A549 (cell line): ENCODE results near the gene TSACC. TPM values are rescaled to one million over a fixed set of nuclear protein-coding genes. Genes with fewer than 3 reads are reported as not detected.

ENCODE experiments used
- BHLHE40 ChIP-seq: IDR thresholded peaks from 2 replicates; pipeline ENCODE4 v1.6.1; 2012; ENCODE audit warnings: low read depth, low read length, inconsistent platforms
- CEBPB ChIP-seq, 2 experiments: fragments of >200 bp in 1 of 2; sonication (Bioruptor Twin) in 1 of 2; formaldehyde crosslinking in 1 of 2; IDR thresholded peaks; 2 replicates each; pipeline ENCODE4 v1.6.1; 2012 to 2016
- CHD4 ChIP-seq: fragments of 200-600 bp; sonication (generic); IDR thresholded peaks from 2 replicates; pipeline ENCODE4 v1.6.1; 2016; ENCODE audit warnings: antibody characterized with exemption, mild to moderate bottlenecking, borderline replicate concordance
- EHF ChIP-seq: fragments of 250-450 bp; sonication (Bioruptor Pico); IDR thresholded peaks from 2 replicates; pipeline ENCODE4 v1.5.0; 2020; ENCODE audit warnings: mild to moderate bottlenecking
- ESRRA ChIP-seq: fragments of 150-350 bp; IDR thresholded peaks from 2 replicates; pipeline ENCODE4 v1.6.1; 2014; ENCODE audit warnings: mild to moderate bottlenecking, low read length, borderline replicate concordance
- HEYL ChIP-seq: fragments of 250-450 bp; sonication (Bioruptor Pico); IDR thresholded peaks from 2 replicates; pipeline ENCODE4 v1.8.0; 2021; ENCODE audit warnings: mild to moderate bottlenecking, moderate library complexity
- HOXB13 ChIP-seq: fragments of 250-450 bp; sonication (Bioruptor Pico); IDR thresholded peaks from 2 replicates; pipeline ENCODE4 v1.5.0; 2020; ENCODE audit warnings: low read depth, mild to moderate bottlenecking, moderate library complexity
- JUN ChIP-seq, 2 experiments: fragments of >200 bp; sonication (Bioruptor Twin); formaldehyde crosslinking; IDR thresholded peaks; 2 replicates in 1 of 2; 3 replicates in 1 of 2; pipeline ENCODE4 v1.6.1; 2016 to 2017
- MAFK ChIP-seq: fragments of 450-650 bp; IDR thresholded peaks from 2 replicates; pipeline ENCODE4 v1.6.1; 2014; ENCODE audit not compliant: partially characterized antibody
- MAZ ChIP-seq: fragments of 150-350 bp; IDR thresholded peaks from 2 replicates; pipeline ENCODE4 v1.6.1; 2014; ENCODE audit warnings: antibody characterized with exemption, low read depth, low read length, borderline replicate concordance
- MYC ChIP-seq: IDR thresholded peaks from 2 replicates; pipeline ENCODE4 v1.6.1; 2012; ENCODE audit warnings: mild to moderate bottlenecking, inconsistent platforms, low read length, improper control_type of control experiment, borderline replicate concordance
- NPAS2 ChIP-seq: fragments of 250-450 bp; sonication (Bioruptor Pico); IDR thresholded peaks from 2 replicates; pipeline ENCODE4 v1.8.0; 2022; ENCODE audit warnings: mild to moderate bottlenecking, moderate library complexity, borderline replicate concordance
- NR3C1 ChIP-seq: fragments of >200 bp; sonication (Bioruptor Twin); formaldehyde crosslinking; IDR thresholded peaks from 3 replicates; pipeline ENCODE4 v1.6.1; 2017
- POLR2A ChIP-seq: IDR thresholded peaks from 2 replicates; pipeline ENCODE4 v1.6.1; 2012; ENCODE audit warnings: mild to moderate bottlenecking, low read length
- POLR2AphosphoS2 ChIP-seq: conservative IDR thresholded peaks from 2 replicates; pipeline ENCODE4 v1.6.1; 2012; ENCODE audit warnings: low read length, improper control_type of control experiment, inconsistent platforms
- RAD21 ChIP-seq, 2 experiments: fragments of >200 bp in 1 of 2; sonication (Bioruptor Twin) in 1 of 2; formaldehyde crosslinking in 1 of 2; IDR thresholded peaks in 1 of 2; conservative IDR thresholded peaks in 1 of 2; 2 replicates in 1 of 2; 3 replicates in 1 of 2; pipeline ENCODE4 v1.6.1; 2012 to 2018; ENCODE audit warnings: inconsistent platforms in 1 of 2
- RCOR1 ChIP-seq: fragments of 150-350 bp; IDR thresholded peaks from 2 replicates; pipeline ENCODE4 v1.6.1; 2014; ENCODE audit warnings: antibody characterized with exemption, low read length, low read depth
- RFX5 ChIP-seq: fragments of 450-650 bp; IDR thresholded peaks from 2 replicates; pipeline ENCODE4 v1.7.1; 2014; ENCODE audit warnings: antibody characterized with exemption, mild to moderate bottlenecking, moderate library complexity
- SMC3 ChIP-seq: fragments of >200 bp; sonication (Bioruptor Twin); formaldehyde crosslinking; IDR thresholded peaks from 3 replicates; pipeline ENCODE4 v1.6.1; 2018; ENCODE audit warnings: inconsistent platforms
- SREBF2 ChIP-seq: fragments of 450-650 bp; IDR thresholded peaks from 2 replicates; pipeline ENCODE4 v1.6.1; 2014; ENCODE audit warnings: mild to moderate bottlenecking, moderate library complexity
- ZC3H11A ChIP-seq: fragments of 450-650 bp; IDR thresholded peaks from 2 replicates; pipeline ENCODE4 v1.6.1; 2014; ENCODE audit warnings: antibody characterized with exemption, mild to moderate bottlenecking
- ZFP36 ChIP-seq: fragments of 450-650 bp; IDR thresholded peaks from 2 replicates; pipeline ENCODE4 v1.6.1; 2014; ENCODE audit warnings: borderline replicate concordance; ENCODE audit not compliant: partially characterized antibody
- ZNF302 ChIP-seq: fragments of 250-450 bp; sonication (Bioruptor Pico); IDR thresholded peaks from 2 replicates; pipeline ENCODE4 v1.9.0; 2021; ENCODE audit warnings: inconsistent platforms, mild to moderate bottlenecking, moderate library complexity
- ZSCAN20 ChIP-seq: fragments of 250-450 bp; sonication (Bioruptor Pico); IDR thresholded peaks from 2 replicates; pipeline ENCODE4 v1.8.0; 2022; ENCODE audit warnings: mild to moderate bottlenecking, moderate library complexity
- polyA plus RNA-seq, 4 experiments: library from polyadenylated mRNA; depleted of rRNA in 3 of 4; stranded (reverse); fragments of >200 nt; fragmentation: RNase III in 1 of 4; extraction: RNeasy Plus Mini Kit Qiagen cat#74134 plus additional on column Dnase treatment in 1 of 4; gene quantifications; 2 replicates in 3 of 4; 3 replicates in 1 of 4; pipeline ENCODE4 v1.2.3, GENCODE V29; 2011 to 2017
- TF ChIP-seq, protein P1 (sequence below): fragments of 200-600 bp; sonication (generic); IDR thresholded peaks from 2 replicates; pipeline ENCODE4 v1.6.1; 2016; ENCODE audit warnings: antibody characterized with exemption, mild to moderate bottlenecking, moderate library complexity
- TF ChIP-seq, protein P2 (sequence below): fragments of 250-450 bp; sonication (Bioruptor Pico); IDR thresholded peaks from 2 replicates; pipeline ENCODE4 v1.5.0; 2020; ENCODE audit warnings: low read depth, mild to moderate bottlenecking, moderate library complexity
- TF ChIP-seq, protein P3 (sequence below): IDR thresholded peaks from 2 replicates; pipeline ENCODE4 v1.6.1; 2012
- TF ChIP-seq, protein P4 (sequence below): IDR thresholded peaks from 2 replicates; pipeline ENCODE4 v1.6.1; 2012; ENCODE audit warnings: low read depth, borderline replicate concordance
- TF ChIP-seq, protein P5 (sequence below): fragments of >200 bp; sonication (Bioruptor Twin); formaldehyde crosslinking; IDR thresholded peaks from 3 replicates; pipeline ENCODE4 v1.6.1; 2016
- TF ChIP-seq, protein P6 (sequence below): IDR thresholded peaks from 2 replicates; pipeline ENCODE4 v1.6.1; 2012
- TF ChIP-seq, protein P7 (sequence below): fragments of 150-350 bp; IDR thresholded peaks from 2 replicates; pipeline ENCODE4 v1.6.1; 2014; ENCODE audit warnings: low read depth, mild to moderate bottlenecking, low read length
- TF ChIP-seq, protein P8 (sequence below): fragments of 250-450 bp; sonication (Bioruptor Pico); IDR thresholded peaks from 2 replicates; pipeline ENCODE4 v1.5.0; 2021; ENCODE audit warnings: mild to moderate bottlenecking, moderate library complexity, borderline replicate concordance

Gene TSACC
- polyA plus RNA-seq, 2 of the 4 experiments (the other 2 are of a cell fraction) = 2.6 to 3.9 TPM

DNA sequence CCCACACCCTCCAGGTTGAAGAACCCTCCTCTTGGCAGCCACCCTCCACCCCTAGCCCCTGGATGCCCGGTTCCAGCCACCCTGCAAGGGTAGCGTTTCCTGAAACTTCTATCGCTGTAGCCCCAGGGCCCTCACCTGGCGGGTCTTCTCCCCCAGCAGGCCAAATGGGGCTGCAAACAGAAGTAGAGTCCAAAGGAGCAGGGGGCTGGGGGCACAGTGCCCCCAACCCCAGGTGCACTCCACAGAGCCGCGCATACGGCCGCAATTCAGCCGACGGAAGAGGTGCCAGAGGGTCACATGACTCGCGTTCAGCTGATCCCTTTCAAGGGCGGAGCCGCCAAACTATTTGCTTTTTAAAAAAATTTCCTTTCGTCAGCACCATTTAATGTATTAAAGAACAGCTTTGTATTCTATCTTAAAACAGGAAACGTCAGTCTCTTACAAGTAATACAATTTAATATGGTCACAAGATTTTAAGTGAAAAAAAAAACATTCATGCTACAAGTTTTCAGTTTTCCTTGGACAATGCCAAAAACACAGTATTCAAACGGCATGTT is 42.9 kb upstream of the TSACC start, which contains the start of gene GLMP (continued):
- TF ChIP-seq, protein P1, sequence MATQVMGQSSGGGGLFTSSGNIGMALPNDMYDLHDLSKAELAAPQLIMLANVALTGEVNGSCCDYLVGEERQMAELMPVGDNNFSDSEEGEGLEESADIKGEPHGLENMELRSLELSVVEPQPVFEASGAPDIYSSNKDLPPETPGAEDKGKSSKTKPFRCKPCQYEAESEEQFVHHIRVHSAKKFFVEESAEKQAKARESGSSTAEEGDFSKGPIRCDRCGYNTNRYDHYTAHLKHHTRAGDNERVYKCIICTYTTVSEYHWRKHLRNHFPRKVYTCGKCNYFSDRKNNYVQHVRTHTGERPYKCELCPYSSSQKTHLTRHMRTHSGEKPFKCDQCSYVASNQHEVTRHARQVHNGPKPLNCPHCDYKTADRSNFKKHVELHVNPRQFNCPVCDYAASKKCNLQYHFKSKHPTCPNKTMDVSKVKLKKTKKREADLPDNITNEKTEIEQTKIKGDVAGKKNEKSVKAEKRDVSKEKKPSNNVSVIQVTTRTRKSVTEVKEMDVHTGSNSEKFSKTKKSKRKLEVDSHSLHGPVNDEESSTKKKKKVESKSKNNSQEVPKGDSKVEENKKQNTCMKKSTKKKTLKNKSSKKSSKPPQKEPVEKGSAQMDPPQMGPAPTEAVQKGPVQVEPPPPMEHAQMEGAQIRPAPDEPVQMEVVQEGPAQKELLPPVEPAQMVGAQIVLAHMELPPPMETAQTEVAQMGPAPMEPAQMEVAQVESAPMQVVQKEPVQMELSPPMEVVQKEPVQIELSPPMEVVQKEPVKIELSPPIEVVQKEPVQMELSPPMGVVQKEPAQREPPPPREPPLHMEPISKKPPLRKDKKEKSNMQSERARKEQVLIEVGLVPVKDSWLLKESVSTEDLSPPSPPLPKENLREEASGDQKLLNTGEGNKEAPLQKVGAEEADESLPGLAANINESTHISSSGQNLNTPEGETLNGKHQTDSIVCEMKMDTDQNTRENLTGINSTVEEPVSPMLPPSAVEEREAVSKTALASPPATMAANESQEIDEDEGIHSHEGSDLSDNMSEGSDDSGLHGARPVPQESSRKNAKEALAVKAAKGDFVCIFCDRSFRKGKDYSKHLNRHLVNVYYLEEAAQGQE = no peak
- TF ChIP-seq EHF (CRISPR knock-in tag) = no peak
- TF ChIP-seq ZNF302 (CRISPR knock-in tag) = no peak
- TF ChIP-seq CHD4 = no peak
- TF ChIP-seq NR3C1 = no peak
- TF ChIP-seq MAFK = peak; percentile 64
- TF ChIP-seq ZFP36 = no peak
- no peak for TF ChIP-seq POLR2AphosphoS2
- TF ChIP-seq NPAS2 (CRISPR knock-in tag) = no peak
- no peak for TF ChIP-seq ZSCAN20 (CRISPR knock-in tag)
- TF ChIP-seq, protein P2, sequence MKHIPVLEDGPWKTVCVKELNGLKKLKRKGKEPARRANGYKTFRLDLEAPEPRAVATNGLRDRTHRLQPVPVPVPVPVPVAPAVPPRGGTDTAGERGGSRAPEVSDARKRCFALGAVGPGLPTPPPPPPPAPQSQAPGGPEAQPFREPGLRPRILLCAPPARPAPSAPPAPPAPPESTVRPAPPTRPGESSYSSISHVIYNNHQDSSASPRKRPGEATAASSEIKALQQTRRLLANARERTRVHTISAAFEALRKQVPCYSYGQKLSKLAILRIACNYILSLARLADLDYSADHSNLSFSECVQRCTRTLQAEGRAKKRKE = no peak
- no peak for TF ChIP-seq HEYL
- TF ChIP-seq ESRRA = no peak
- TF ChIP-seq, protein P3, sequence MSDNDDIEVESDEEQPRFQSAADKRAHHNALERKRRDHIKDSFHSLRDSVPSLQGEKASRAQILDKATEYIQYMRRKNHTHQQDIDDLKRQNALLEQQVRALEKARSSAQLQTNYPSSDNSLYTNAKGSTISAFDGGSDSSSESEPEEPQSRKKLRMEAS = peak; percentile 67; the same call in 1 of the 2 replicates
- no peak for TF ChIP-seq ZC3H11A
- TF ChIP-seq BHLHE40 = no peak
- TF ChIP-seq RFX5 = no peak
- TF ChIP-seq, protein P4, sequence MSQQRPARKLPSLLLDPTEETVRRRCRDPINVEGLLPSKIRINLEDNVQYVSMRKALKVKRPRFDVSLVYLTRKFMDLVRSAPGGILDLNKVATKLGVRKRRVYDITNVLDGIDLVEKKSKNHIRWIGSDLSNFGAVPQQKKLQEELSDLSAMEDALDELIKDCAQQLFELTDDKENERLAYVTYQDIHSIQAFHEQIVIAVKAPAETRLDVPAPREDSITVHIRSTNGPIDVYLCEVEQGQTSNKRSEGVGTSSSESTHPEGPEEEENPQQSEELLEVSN = peak; percentile 55; the same call in 1 of the 2 replicates
- TF ChIP-seq, protein P5, sequence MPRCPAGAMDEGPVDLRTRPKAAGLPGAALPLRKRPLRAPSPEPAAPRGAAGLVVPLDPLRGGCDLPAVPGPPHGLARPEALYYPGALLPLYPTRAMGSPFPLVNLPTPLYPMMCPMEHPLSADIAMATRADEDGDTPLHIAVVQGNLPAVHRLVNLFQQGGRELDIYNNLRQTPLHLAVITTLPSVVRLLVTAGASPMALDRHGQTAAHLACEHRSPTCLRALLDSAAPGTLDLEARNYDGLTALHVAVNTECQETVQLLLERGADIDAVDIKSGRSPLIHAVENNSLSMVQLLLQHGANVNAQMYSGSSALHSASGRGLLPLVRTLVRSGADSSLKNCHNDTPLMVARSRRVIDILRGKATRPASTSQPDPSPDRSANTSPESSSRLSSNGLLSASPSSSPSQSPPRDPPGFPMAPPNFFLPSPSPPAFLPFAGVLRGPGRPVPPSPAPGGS = 0 out of 3 replicates have a peak, but pooled peaks have one; percentile 29
- no peak for TF ChIP-seq CEBPB (IDR thresholded peaks at IDR 0.05)
- TF ChIP-seq JUN (IDR thresholded peaks at IDR 0.05) = peak in 1 of 2 experiments; percentile 50; a peak in 1 of 5 replicates
- TF ChIP-seq RCOR1 = no peak
- no peak for TF ChIP-seq SREBF2
- 0 out of 2 replicates have a peak, but pooled peaks have one; percentile 22 for TF ChIP-seq HOXB13
- TF ChIP-seq MAZ = no peak
- no peak for TF ChIP-seq RAD21 (conservative IDR thresholded peaks at IDR 0.05 in 1 of 2, IDR thresholded peaks at IDR 0.05 in 1 of 2)
- no peak for TF ChIP-seq MYC
- TF ChIP-seq, protein P6, sequence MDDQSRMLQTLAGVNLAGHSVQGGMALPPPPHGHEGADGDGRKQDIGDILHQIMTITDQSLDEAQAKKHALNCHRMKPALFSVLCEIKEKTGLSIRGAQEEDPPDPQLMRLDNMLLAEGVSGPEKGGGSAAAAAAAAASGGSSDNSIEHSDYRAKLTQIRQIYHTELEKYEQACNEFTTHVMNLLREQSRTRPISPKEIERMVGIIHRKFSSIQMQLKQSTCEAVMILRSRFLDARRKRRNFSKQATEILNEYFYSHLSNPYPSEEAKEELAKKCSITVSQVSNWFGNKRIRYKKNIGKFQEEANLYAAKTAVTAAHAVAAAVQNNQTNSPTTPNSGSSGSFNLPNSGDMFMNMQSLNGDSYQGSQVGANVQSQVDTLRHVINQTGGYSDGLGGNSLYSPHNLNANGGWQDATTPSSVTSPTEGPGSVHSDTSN = 0 out of 2 replicates have a peak, but pooled peaks have one; percentile 34
- no peak for TF ChIP-seq SMC3
- TF ChIP-seq POLR2A = peak; percentile 62
- TF ChIP-seq, protein P7, sequence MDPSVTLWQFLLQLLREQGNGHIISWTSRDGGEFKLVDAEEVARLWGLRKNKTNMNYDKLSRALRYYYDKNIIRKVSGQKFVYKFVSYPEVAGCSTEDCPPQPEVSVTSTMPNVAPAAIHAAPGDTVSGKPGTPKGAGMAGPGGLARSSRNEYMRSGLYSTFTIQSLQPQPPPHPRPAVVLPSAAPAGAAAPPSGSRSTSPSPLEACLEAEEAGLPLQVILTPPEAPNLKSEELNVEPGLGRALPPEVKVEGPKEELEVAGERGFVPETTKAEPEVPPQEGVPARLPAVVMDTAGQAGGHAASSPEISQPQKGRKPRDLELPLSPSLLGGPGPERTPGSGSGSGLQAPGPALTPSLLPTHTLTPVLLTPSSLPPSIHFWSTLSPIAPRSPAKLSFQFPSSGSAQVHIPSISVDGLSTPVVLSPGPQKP = no peak
- TF ChIP-seq, protein P8, sequence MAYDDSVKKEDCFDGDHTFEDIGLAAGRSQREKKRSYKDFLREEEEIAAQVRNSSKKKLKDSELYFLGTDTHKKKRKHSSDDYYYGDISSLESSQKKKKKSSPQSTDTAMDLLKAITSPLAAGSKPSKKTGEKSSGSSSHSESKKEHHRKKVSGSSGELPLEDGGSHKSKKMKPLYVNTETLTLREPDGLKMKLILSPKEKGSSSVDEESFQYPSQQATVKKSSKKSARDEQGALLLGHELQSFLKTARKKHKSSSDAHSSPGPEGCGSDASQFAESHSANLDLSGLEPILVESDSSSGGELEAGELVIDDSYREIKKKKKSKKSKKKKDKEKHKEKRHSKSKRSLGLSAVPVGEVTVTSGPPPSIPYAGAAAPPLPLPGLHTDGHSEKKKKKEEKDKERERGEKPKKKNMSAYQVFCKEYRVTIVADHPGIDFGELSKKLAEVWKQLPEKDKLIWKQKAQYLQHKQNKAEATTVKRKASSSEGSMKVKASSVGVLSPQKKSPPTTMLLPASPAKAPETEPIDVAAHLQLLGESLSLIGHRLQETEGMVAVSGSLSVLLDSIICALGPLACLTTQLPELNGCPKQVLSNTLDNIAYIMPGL (CRISPR knock-in tag) = no peak
